ENCODE results near the gene LSM7.

The LSM7 gene

GRCh38 chr19:2362046-2362969 lies 33.9 kb upstream of the LSM7 start:
- Histone ChIP-seq H3F3A (ENCODE audit: insufficient read depth, low read length) (no peaks in the 10 kb centered on the region), H3K9me2 (ENCODE audit: low read depth, low read length) (no peaks in the 10 kb centered on the region), H3K36me3 (ENCODE audit: insufficient read depth, low read length) (no peaks in the 10 kb centered on the region), H3K27ac (ENCODE audit: low read depth, low read length, poor library complexity, severe bottlenecking) (no peak overlapping the region), H3K9ac (ENCODE audit: low read length) (no peak overlapping the region), H3K9me3 (ENCODE audit: low read length) (no peaks in the 10 kb centered on the region), H3K79me2 (ENCODE audit: insufficient read depth, low read length) (no peaks in the 10 kb centered on the region), H2AFZ (ENCODE audit: low read length) (no peak overlapping the region), H3K4me1 (ENCODE audit: insufficient read depth, low read length, severe bottlenecking) (no peaks in the 10 kb centered on the region), H3K4me3 (ENCODE audit: low read depth, low read length, poor library complexity, severe bottlenecking) (no peak overlapping the region), H4K20me1 (ENCODE audit: insufficient read depth, low read length) (no peaks in the 10 kb centered on the region), H3K4me2 (ENCODE audit: low read length) (no peak overlapping the region), H3K27me3 (ENCODE audit: insufficient read depth, low read length) (peaks cover 5% of the 10 kb centered on the region; the same call in 1 of the 2 replicates)
- no peak for TF ChIP-seq EZH2 (IDR thresholded peaks at IDR 0.05; ENCODE audit: borderline replicate concordance, low read length)
- TF ChIP-seq CTCF (IDR thresholded peaks at IDR 0.05; ENCODE audit: low read length) = no peak

GRCh38 chr19:2361246-2362045 lies 33.1 kb upstream of the LSM7 start:
- Histone ChIP-seq H3K4me1 (ENCODE audit: insufficient read depth, low read length, severe bottlenecking) (no peaks in the 10 kb centered on the region), H3K36me3 (ENCODE audit: insufficient read depth, low read length) (no peaks in the 10 kb centered on the region), H3K79me2 (ENCODE audit: insufficient read depth, low read length) (no peaks in the 10 kb centered on the region), H3K4me2 (ENCODE audit: low read length) (no peak overlapping the region), H3K9me2 (ENCODE audit: low read depth, low read length) (no peaks in the 10 kb centered on the region), H3K27ac (ENCODE audit: low read depth, low read length, poor library complexity, severe bottlenecking) (no peak overlapping the region), H3F3A (ENCODE audit: insufficient read depth, low read length) (no peaks in the 10 kb centered on the region), H4K20me1 (ENCODE audit: insufficient read depth, low read length) (no peaks in the 10 kb centered on the region), H3K27me3 (ENCODE audit: insufficient read depth, low read length) (peaks cover 5% of the 10 kb centered on the region; the same call in 1 of the 2 replicates), H3K9me3 (ENCODE audit: low read length) (no peaks in the 10 kb centered on the region), H2AFZ (ENCODE audit: low read length) (no peak overlapping the region), H3K4me3 (ENCODE audit: low read depth, low read length, poor library complexity, severe bottlenecking) (no peak overlapping the region), H3K9ac (ENCODE audit: low read length) (no peak overlapping the region)
- no peak for TF ChIP-seq EZH2 (IDR thresholded peaks at IDR 0.05; ENCODE audit: borderline replicate concordance, low read length)
- TF ChIP-seq CTCF (IDR thresholded peaks at IDR 0.05; ENCODE audit: low read length) = no peak

GRCh38 chr19:2360833-2361232 lies 32.4 kb upstream of the LSM7 start:
- Histone ChIP-seq H4K20me1 (ENCODE audit: insufficient read depth, low read length) (no peaks in the 10 kb centered on the region), H3K27ac (ENCODE audit: low read depth, low read length, poor library complexity, severe bottlenecking) (no peak overlapping the region), H3K4me2 (ENCODE audit: low read length) (no peak overlapping the region), H3K4me3 (ENCODE audit: low read depth, low read length, poor library complexity, severe bottlenecking) (no peak overlapping the region), H3K79me2 (ENCODE audit: insufficient read depth, low read length) (no peaks in the 10 kb centered on the region), H3K4me1 (ENCODE audit: insufficient read depth, low read length, severe bottlenecking) (no peaks in the 10 kb centered on the region), H3K9me2 (ENCODE audit: low read depth, low read length) (no peaks in the 10 kb centered on the region), H3K36me3 (ENCODE audit: insufficient read depth, low read length) (no peaks in the 10 kb centered on the region), H3F3A (ENCODE audit: insufficient read depth, low read length) (no peaks in the 10 kb centered on the region), H3K27me3 (ENCODE audit: insufficient read depth, low read length) (peaks cover 5% of the 10 kb centered on the region; the same call in 1 of the 2 replicates), H3K9me3 (ENCODE audit: low read length) (no peaks in the 10 kb centered on the region), H2AFZ (ENCODE audit: low read length) (no peak overlapping the region), H3K9ac (ENCODE audit: low read length) (no peak overlapping the region)
- no peak for TF ChIP-seq EZH2 (IDR thresholded peaks at IDR 0.05; ENCODE audit: borderline replicate concordance, low read length)
- no peak for TF ChIP-seq CTCF (IDR thresholded peaks at IDR 0.05; ENCODE audit: low read length)

All from OCI-LY1 (cell line).